ENCODE measurements around the gene LRRC23. TPM values are rescaled to one million over a fixed set of nuclear protein-coding genes. Genes with fewer than 3 reads are reported as not detected.

Gene LRRC23
- total and polyA plus RNA-seq, 2 experiments from 2014 or later: 2.4 to 9.1 TPM

MicroRNAs encoded within 50 kb of the gene (microRNA counts, 767-probe panel; counts per million panel counts)
- 3,401 counts per million, percentile 9 among the panel's probes with 10 or more counts for microRNA hsa-miR-141-3p
- 13,173 counts per million, percentile 89 among the panel's probes with 10 or more counts for microRNA hsa-miR-200c-3p

Small RNA genes within 50 kb of the gene (microRNA-seq; reads per million reads assigned to microRNA genes)
- 196 reads per million, percentile 73 among the genes with 10 or more reads in this experiment for gene MIR141
- 6,055 reads per million, percentile 97 among the genes with 10 or more reads in this experiment for gene MIR200C

Small RNA genes within 50 kb of the gene (small RNA-seq; reads per million reads assigned to genes)
- gene MIR141 (ENCODE audit: low replicate concordance): 15.4 reads per million, percentile 97 among the genes with 10 or more reads in this experiment
- gene MIR200C (ENCODE audit: low replicate concordance): 11.2 reads per million, percentile 97 among the genes with 10 or more reads in this experiment
- not detected for gene RNU7-1 (ENCODE audit: low replicate concordance)

Other genes with a start within 250 kb of the LRRC23 start
- gene ING4, start 241.7 kb upstream of the LRRC23 start, total RNA-seq (2014; rRNA removed; shearing (Covaris generic)): 22.0 and 27.7 TPM in 2 replicates
- gene ING4, start 241.7 kb upstream of the LRRC23 start, polyA plus RNA-seq (2016; fragmentation: Nextera tagmentation; extraction: Ambion mirVana): 25.5 and 29.6 TPM in 2 replicates
- gene ZNF384, start 215.4 kb upstream of the LRRC23 start, total RNA-seq (2014; rRNA removed; shearing (Covaris generic)): 30.2 and 35.9 TPM in 2 replicates
- gene ZNF384, start 215.4 kb upstream of the LRRC23 start, polyA plus RNA-seq (2016; fragmentation: Nextera tagmentation; extraction: Ambion mirVana): 14.7 and 20.5 TPM in 2 replicates
- 2.0 and 2.2 TPM in 2 replicates for gene PIANP, start 204.0 kb upstream of the LRRC23 start, total RNA-seq (2014; rRNA removed; shearing (Covaris generic))
- 6.4 and 7.7 TPM in 2 replicates for gene PIANP, start 204.0 kb upstream of the LRRC23 start, polyA plus RNA-seq (2016; fragmentation: Nextera tagmentation; extraction: Ambion mirVana)
- gene COPS7A, start 180.8 kb upstream of the LRRC23 start, total RNA-seq (2014; rRNA removed; shearing (Covaris generic)): 51.9 and 53.9 TPM in 2 replicates
- gene COPS7A, start 180.8 kb upstream of the LRRC23 start, polyA plus RNA-seq (2016; fragmentation: Nextera tagmentation; extraction: Ambion mirVana): 36.9 and 37.7 TPM in 2 replicates
- 289 and 292 TPM in 2 replicates for gene MLF2, start 151.7 kb upstream of the LRRC23 start, total RNA-seq (2014; rRNA removed; shearing (Covaris generic))
- gene MLF2, start 151.7 kb upstream of the LRRC23 start, polyA plus RNA-seq (2016; fragmentation: Nextera tagmentation; extraction: Ambion mirVana): 280 and 283 TPM in 2 replicates
- gene PTMS, start 138.5 kb upstream of the LRRC23 start, total RNA-seq (2014; rRNA removed; shearing (Covaris generic)): 82.4 and 111 TPM in 2 replicates
- 238 and 270 TPM in 2 replicates for gene PTMS, start 138.5 kb upstream of the LRRC23 start, polyA plus RNA-seq (2016; fragmentation: Nextera tagmentation; extraction: Ambion mirVana)
- 1.0 and 4.7 TPM in 2 replicates for gene LAG3, start 132.3 kb upstream of the LRRC23 start, total RNA-seq (2014; rRNA removed; shearing (Covaris generic))
- 3.7 and 3.9 TPM in 2 replicates for gene LAG3, start 132.3 kb upstream of the LRRC23 start, polyA plus RNA-seq (2016; fragmentation: Nextera tagmentation; extraction: Ambion mirVana)
- gene CD4, start 115.3 kb upstream of the LRRC23 start, total RNA-seq (2014; rRNA removed; shearing (Covaris generic)): 1.5 and 2.2 TPM in 2 replicates
- 2.0 and 2.1 TPM in 2 replicates for gene CD4, start 115.3 kb upstream of the LRRC23 start, polyA plus RNA-seq (2016; fragmentation: Nextera tagmentation; extraction: Ambion mirVana)
- gene GPR162, start 83.0 kb upstream of the LRRC23 start, total RNA-seq (2014; rRNA removed; shearing (Covaris generic)): 3.0 and 5.0 TPM in 2 replicates
- 4.7 and 5.0 TPM in 2 replicates for gene GPR162, start 83.0 kb upstream of the LRRC23 start, polyA plus RNA-seq (2016; fragmentation: Nextera tagmentation; extraction: Ambion mirVana)
- gene P3H3, start 76.4 kb upstream of the LRRC23 start, total RNA-seq (2014; rRNA removed; shearing (Covaris generic)): 38.2 and 39.2 TPM in 2 replicates
- gene P3H3, start 76.4 kb upstream of the LRRC23 start, polyA plus RNA-seq (2016; fragmentation: Nextera tagmentation; extraction: Ambion mirVana): 15.8 and 16.4 TPM in 2 replicates
- gene GNB3, start 63.9 kb upstream of the LRRC23 start, total RNA-seq (2014; rRNA removed; shearing (Covaris generic)): 3.3 and 8.2 TPM in 2 replicates
- gene GNB3, start 63.9 kb upstream of the LRRC23 start, polyA plus RNA-seq (2016; fragmentation: Nextera tagmentation; extraction: Ambion mirVana): 3.6 and 5.4 TPM in 2 replicates
- gene CDCA3, start 53.5 kb upstream of the LRRC23 start, total RNA-seq (2014; rRNA removed; shearing (Covaris generic)): 37.2 and 47.4 TPM in 2 replicates
- 75.6 and 79.2 TPM in 2 replicates for gene CDCA3, start 53.5 kb upstream of the LRRC23 start, polyA plus RNA-seq (2016; fragmentation: Nextera tagmentation; extraction: Ambion mirVana)
- gene USP5, start 52.7 kb upstream of the LRRC23 start, total RNA-seq (2014; rRNA removed; shearing (Covaris generic)): 97.2 and 109 TPM in 2 replicates
- 35.0 and 35.1 TPM in 2 replicates for gene USP5, start 52.7 kb upstream of the LRRC23 start, polyA plus RNA-seq (2016; fragmentation: Nextera tagmentation; extraction: Ambion mirVana)
- 731 and 822 TPM in 2 replicates for gene TPI1, start 37.3 kb upstream of the LRRC23 start, total RNA-seq (2014; rRNA removed; shearing (Covaris generic))
- gene TPI1, start 37.3 kb upstream of the LRRC23 start, polyA plus RNA-seq (2016; fragmentation: Nextera tagmentation; extraction: Ambion mirVana): 737 and 748 TPM in 2 replicates
- gene SPSB2, start 31.5 kb upstream of the LRRC23 start, total RNA-seq (2014; rRNA removed; shearing (Covaris generic)): 7.6 and 13.1 TPM in 2 replicates
- 8.2 and 10.4 TPM in 2 replicates for gene SPSB2, start 31.5 kb upstream of the LRRC23 start, polyA plus RNA-seq (2016; fragmentation: Nextera tagmentation; extraction: Ambion mirVana)
- 50.8 and 53.5 TPM in 2 replicates for gene ENO2, start 9.8 kb downstream of the LRRC23 start, total RNA-seq (2014; rRNA removed; shearing (Covaris generic))
- 43.5 and 50.0 TPM in 2 replicates for gene ENO2, start 9.8 kb downstream of the LRRC23 start, polyA plus RNA-seq (2016; fragmentation: Nextera tagmentation; extraction: Ambion mirVana)
- 49.6 and 52.8 TPM in 2 replicates for gene ATN1, start 23.1 kb downstream of the LRRC23 start, total RNA-seq (2014; rRNA removed; shearing (Covaris generic))
- 27.2 and 29.5 TPM in 2 replicates for gene ATN1, start 23.1 kb downstream of the LRRC23 start, polyA plus RNA-seq (2016; fragmentation: Nextera tagmentation; extraction: Ambion mirVana)
- not detected in 2 replicates for gene RNU7-1, start 39.0 kb downstream of the LRRC23 start, total RNA-seq (2014; rRNA removed; shearing (Covaris generic))
- not detected in 2 replicates for gene RNU7-1, start 39.0 kb downstream of the LRRC23 start, polyA plus RNA-seq (2016; fragmentation: Nextera tagmentation; extraction: Ambion mirVana)
- gene C12orf57, start 39.2 kb downstream of the LRRC23 start, total RNA-seq (2014; rRNA removed; shearing (Covaris generic)): 186 and 204 TPM in 2 replicates
- gene C12orf57, start 39.2 kb downstream of the LRRC23 start, polyA plus RNA-seq (2016; fragmentation: Nextera tagmentation; extraction: Ambion mirVana): 262 and 285 TPM in 2 replicates
- 24.7 and 25.3 TPM in 2 replicates for gene PTPN6, start 46.5 kb downstream of the LRRC23 start, total RNA-seq (2014; rRNA removed; shearing (Covaris generic))
- gene PTPN6, start 46.5 kb downstream of the LRRC23 start, polyA plus RNA-seq (2016; fragmentation: Nextera tagmentation; extraction: Ambion mirVana): 35.4 and 40.6 TPM in 2 replicates
- gene PHB2, start 65.8 kb downstream of the LRRC23 start, total RNA-seq (2014; rRNA removed; shearing (Covaris generic)): 378 and 416 TPM in 2 replicates
- gene PHB2, start 65.8 kb downstream of the LRRC23 start, polyA plus RNA-seq (2016; fragmentation: Nextera tagmentation; extraction: Ambion mirVana): 224 and 238 TPM in 2 replicates
- 66.7 and 71.7 TPM in 2 replicates for gene EMG1, start 66.1 kb downstream of the LRRC23 start, total RNA-seq (2014; rRNA removed; shearing (Covaris generic))
- 157 and 160 TPM in 2 replicates for gene EMG1, start 66.1 kb downstream of the LRRC23 start, polyA plus RNA-seq (2016; fragmentation: Nextera tagmentation; extraction: Ambion mirVana)
- gene LPCAT3, start 113.7 kb downstream of the LRRC23 start, total RNA-seq (2014; rRNA removed; shearing (Covaris generic)): 45.3 and 51.5 TPM in 2 replicates
- gene LPCAT3, start 113.7 kb downstream of the LRRC23 start, polyA plus RNA-seq (2016; fragmentation: Nextera tagmentation; extraction: Ambion mirVana): 21.4 and 22.7 TPM in 2 replicates
- 5.0 and 9.7 TPM in 2 replicates for gene C1S, start 155.9 kb downstream of the LRRC23 start, total RNA-seq (2014; rRNA removed; shearing (Covaris generic))
- 4.9 and 5.1 TPM in 2 replicates for gene C1S, start 155.9 kb downstream of the LRRC23 start, polyA plus RNA-seq (2016; fragmentation: Nextera tagmentation; extraction: Ambion mirVana)
- 6.1 and 8.8 TPM in 2 replicates for gene C1R, start 187.6 kb downstream of the LRRC23 start, total RNA-seq (2014; rRNA removed; shearing (Covaris generic))
- gene C1R, start 187.6 kb downstream of the LRRC23 start, polyA plus RNA-seq (2016; fragmentation: Nextera tagmentation; extraction: Ambion mirVana): 5.9 and 6.4 TPM in 2 replicates
- gene C1RL, start 204.4 kb downstream of the LRRC23 start, total RNA-seq (2014; rRNA removed; shearing (Covaris generic)): 8.8 and 10.0 TPM in 2 replicates
- 7.3 and 9.1 TPM in 2 replicates for gene C1RL, start 204.4 kb downstream of the LRRC23 start, polyA plus RNA-seq (2016; fragmentation: Nextera tagmentation; extraction: Ambion mirVana)
- gene RBP5, start 224.1 kb downstream of the LRRC23 start, total RNA-seq (2014; rRNA removed; shearing (Covaris generic)): 3.0 TPM in 1 of 2 replicates, not detected in the other
- gene RBP5, start 224.1 kb downstream of the LRRC23 start, polyA plus RNA-seq (2016; fragmentation: Nextera tagmentation; extraction: Ambion mirVana): 0.73 and 1.2 TPM in 2 replicates
- gene CLSTN3, start 225.5 kb downstream of the LRRC23 start, total RNA-seq (2014; rRNA removed; shearing (Covaris generic)): 27.9 and 46.9 TPM in 2 replicates
- 5.0 and 5.8 TPM in 2 replicates for gene CLSTN3, start 225.5 kb downstream of the LRRC23 start, polyA plus RNA-seq (2016; fragmentation: Nextera tagmentation; extraction: Ambion mirVana)

Measured in GM23338 (cell line).